Skin of body (tissue), 2 donors: ENCODE measurements around the gene MTG2. TPM values are rescaled to one million over a fixed set of nuclear protein-coding genes. Genes with fewer than 3 reads are reported as not detected.

ENCODE experiments used
- DNase-seq: peaks from one replicate; lab custom pipeline; 2025; lab: John Stamatoyannopoulos, UW
- total RNA-seq: library from RNA; depleted of rRNA; stranded (reverse); fragments of >200 nt; gene quantifications from one replicate; pipeline ENCODE4 v1.2.3, GENCODE V29; 2014

MTG2 gene
- total RNA-seq, 1 donor from 2014 or later = 11.7 TPM

DNA sequence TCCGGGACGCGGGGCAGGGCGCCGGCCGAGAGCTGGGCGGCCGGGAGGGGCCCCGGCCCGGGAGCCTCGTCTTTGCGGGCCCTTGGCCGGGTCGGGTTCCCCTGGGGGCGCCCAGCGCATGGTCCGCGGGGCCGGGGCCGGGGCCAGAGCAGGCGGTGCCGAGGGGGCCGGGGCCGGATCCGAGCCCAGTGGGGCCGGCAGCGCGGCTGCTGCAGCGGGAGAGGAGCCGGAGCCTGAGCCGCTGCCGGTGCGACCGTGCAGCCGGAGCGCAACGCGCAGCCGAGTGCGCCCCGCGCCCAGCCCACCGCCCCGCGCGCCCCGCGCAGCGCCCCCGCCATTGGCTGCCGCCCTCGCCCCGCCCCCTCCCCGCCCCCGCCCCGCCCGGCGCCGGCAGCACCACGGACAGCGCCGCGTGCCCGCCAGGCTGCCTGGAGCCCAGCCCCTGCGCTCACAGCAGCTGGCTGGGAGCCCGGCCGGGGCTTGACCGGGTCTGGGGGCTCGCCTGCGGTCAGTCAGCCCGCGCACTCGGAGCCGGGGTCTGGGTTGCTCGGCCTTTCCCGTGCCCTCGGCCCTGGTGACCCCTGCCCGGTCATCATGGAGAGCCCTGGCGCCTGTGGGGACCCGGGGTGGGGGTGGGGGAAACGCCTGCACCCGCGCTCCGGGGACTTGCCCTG, 37.3 kb downstream of the MTG2 start, which contains the start of gene HRH3:
Gene HRH3, minus strand, starts transcription at position 287 of the 674 bp plus-strand sequence. CDS start 308 bp downstream, outside the sequence.
- peak; percentile 1 for DNase-seq

DNA sequence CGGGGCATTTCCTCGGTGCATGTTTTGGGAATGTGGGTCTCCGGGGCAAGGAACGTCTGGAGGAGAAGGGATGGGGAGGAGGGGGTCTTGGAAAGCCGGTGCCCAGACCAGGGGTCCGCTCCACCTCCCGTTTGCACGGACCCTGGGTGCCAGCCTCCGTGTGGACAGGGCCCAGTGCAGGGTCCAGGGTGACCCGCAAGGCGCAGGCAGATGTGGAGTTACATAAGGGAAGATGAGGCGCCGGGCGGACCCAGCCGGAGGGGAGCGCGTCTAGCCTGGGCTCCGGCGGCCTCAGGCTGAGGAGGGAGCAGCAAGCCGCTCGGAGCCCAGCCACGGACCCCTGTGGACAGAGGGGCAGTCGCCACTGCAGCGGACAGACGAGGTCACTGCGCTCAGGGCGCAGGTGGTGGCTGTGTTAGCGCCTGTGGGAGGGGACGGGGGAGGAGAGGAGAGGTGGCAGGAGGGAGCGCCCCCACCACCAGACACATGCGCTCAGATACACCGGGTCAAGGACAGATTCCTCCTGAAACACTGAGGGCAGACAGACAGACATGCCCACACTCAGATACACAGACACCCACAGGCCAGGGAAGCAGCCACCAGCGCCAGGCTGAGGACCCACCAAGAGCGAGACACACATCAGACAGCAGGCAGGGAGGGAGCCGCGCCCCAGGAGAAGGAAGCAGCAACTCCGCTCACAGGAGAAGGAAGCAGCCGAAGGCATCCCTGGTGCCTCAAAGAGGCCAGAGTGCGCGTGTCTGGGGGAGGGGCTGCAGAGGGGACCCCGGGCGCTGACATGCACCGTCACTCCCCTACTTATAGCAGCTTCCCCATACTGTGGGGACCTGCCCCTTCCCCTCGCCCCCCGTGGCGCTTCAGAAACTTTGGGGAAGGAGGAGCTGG, 38.1 kb downstream of the MTG2 start:
- DNase-seq = no peak

DNA sequence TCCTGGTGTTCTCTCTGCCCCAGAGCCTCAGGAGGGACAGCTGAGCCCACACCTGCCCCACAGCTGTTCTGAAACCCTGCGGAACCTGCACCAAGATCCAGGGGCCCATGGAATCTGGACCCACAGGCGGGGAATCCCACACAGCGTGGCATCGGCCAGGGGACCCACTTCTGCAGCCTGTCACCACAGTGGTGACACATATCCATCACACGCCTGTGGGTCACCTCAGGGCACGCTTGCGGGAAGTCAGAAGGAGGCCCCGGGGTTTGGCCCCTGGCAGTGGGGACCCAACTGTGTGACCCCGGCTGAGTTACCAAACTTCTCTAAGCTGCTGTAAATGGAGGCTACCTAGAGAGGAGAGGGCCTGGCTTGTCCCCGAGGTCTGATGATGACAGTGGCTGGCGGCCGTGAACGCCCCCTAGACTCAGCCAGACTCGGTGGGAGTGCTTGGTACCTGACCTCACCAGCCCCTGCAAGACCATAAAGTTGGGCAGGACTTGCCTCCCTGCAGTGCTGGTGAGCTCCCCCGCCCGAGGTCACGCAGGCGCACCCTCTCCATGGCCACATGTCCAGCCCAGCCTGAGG, 39.5 kb downstream of the MTG2 start:
- no peak for DNase-seq

DNA sequence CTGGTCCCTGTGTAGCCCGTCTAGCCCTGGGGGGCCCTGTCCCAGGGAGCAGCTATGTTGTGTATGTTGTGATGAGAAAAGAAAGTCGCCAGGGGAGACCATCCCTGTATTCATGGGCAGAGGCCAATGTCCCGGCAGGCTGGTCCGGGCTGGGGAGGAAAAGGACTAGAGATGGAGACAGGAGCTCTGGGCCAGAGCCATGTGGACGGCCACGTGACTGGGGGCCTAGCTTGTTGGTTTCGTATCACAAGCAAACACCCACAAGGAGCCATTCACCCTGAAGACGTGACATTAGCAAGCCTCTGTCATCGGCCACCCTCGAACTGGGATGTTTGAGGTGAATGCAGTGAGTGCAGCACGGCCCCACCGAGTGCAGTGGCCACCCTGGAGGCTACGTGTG, 40.1 kb downstream of the MTG2 start:
- no peak for DNase-seq

DNA sequence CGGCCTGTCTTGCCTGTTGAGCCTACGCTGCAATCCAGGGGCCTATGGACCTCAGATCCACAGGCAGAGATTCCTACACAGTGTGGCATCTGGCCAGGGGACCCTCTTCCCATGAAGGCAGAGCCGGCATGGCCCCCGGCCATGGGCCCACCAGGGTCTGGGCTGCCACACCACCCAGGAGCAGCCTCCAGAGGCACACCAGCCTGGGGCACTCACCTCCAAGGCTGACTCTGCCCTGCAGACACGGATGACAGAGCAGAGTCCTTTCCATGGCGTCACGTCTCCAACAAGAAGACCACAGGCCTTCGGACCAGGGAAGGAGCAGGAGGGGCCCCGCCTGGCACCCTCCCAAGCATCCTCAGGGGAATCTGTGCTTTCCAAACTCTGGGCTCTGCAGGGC, 40.7 kb downstream of the MTG2 start:
- DNase-seq = no peak

DNA sequence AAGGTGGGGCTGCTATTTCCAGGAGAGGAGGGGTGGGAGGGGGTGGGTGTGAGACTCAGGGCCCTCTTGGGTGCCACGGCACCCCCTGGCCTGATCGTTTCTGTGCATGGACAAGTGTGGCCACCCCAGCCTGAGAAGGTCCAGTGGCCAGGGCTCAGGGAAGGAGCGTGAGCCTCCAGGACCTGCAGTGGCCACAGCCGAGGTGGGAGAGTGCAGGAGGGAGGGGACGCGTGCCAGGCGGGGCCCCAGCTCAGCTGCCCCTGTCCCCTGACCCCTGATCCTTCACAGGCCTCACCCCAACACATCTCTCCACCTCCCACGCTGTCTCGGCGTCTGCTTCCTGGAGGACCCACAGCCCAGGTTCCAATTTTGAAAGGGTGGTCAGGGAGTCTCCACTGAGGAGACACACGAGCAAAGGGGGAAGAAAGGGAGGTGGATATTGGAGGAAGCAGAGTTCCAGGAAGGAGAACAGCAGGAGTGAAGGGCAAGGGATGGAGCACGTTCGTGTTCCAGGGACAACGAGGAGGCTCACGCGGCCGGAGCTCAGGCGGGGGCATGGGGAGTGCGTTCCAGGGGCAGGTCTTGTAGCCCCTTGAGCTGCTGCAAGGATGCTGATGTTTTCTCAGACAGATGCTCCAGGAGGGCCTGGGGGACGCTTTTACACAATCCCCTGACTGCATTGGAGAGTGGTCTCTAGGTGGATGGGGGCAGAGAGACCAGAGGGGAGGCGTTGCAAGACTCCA, 41.5 kb downstream of the MTG2 start:
- DNase-seq = no peak

DNA sequence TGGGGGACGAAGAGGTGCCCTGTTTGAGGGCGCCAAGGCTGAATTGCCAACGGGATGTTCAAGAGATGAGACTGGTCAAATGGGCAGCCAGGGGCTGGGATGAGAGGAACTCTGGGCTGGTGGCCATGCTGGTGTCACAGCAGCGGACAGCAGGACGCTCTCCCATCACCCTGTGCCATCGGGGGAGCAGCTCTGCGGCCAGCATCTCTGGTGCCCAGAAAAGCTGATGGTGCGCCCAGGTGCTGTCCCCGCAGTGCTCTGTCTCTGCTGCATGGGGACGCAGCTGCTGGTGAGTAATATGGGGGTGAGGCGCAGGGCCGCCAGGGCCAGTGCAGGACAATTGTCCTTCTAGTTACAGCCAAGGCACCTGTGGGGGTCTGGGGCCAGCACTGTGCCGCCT, 42.2 kb downstream of the MTG2 start:
- DNase-seq = no peak

DNA sequence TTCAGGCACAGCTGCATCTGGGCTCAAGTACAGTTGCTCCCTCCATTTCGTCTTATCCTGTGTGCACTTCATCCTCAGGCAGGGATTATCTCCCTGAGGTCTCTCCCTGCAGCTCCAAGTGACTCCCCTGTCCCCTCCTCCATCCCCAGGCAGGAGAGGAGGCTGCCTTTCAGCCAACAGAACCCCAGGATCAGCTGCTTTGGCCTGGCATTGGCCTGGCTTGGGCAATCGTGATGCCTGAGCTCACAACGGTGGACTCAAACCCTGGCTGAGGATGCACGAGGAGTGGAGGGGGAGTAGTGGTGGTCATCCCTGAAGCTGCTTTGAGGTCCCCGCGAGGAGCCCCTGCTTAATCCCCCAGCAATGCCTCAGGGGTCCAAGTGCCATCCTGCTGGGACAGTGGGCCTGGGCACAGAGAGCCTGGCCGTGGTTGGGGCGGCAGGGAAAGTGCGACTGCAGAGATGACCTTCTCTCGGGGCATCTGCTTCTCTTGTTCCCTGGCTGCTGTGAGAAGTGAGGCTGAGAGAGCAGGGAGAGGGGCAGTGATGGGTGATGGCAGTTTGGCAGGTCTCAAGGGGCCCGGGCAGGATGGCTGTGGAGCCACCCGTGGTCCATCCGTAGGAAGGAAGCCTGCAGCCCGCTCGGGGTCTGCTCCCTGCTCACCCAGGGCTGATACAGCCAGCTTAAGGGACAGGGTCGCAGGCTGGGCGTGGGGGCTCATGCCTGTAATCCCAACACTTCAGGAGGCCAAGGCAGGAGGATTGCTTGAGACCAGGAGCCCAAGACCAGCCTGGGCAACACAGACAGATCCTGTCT, 43.2 kb downstream of the MTG2 start:
- no peak for DNase-seq

DNA sequence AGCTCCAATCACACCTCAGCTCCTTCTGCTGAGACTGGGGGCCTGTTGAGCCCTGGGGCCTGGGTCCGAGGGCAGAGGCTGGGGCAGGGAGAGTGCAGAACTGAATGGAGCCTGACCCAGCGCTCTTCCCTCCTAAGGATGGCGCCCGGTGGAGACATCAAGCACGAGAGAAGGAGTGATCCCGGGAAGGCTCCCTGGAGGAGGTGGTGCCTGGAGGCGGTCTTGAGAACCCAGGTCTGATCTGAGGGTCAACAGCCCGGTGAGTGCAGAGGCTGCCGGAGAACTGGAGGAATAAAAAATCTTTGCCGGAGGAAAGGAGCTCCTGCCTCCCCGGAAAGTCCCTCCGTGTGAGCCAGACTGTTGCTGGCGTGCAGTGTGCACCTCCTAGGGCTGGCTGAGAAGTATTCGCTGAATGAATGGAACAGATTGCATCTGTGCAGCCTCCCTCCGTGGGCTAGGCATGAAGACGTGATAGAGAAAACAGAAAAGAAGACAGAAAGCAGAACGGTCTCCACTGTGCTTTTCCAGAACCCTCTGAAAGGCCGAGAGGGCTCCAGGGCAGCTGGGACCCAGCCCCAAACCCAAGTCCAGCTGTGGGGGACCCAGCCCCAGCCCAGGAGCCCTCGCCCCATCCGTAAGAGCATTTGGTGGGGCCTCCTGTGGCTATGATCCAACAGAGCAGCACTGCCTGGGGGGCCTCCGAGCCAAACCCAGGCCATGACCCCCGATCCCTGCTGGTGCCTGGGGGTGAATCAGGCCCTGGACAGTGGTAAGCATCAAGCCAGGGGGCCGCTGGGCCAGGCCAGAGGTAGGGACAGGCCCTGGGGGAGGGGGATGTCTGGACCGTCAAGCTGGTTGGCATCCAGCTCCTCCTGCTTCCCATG, 44.1 kb downstream of the MTG2 start:
- no peak for DNase-seq

DNA sequence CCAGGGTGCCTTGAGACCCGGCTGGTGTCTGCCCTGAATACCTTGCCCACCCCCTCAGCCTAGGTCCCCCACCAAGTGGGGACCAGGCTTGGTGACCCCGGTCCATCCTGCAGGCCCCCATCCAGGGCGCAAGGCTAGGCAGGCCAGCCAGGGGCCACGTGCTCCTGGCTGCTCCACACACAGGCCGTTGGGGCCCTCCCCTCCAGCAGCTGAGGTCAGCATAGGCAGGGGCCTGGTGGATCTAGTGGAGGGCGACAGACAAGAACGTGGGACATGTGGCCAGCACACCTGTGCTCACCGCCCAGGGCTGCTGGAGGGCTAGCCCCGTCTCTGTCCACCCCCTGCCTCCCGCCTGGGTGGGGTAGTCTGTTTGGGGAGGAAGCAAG, 44.8 kb downstream of the MTG2 start:
- DNase-seq = no peak

DNA sequence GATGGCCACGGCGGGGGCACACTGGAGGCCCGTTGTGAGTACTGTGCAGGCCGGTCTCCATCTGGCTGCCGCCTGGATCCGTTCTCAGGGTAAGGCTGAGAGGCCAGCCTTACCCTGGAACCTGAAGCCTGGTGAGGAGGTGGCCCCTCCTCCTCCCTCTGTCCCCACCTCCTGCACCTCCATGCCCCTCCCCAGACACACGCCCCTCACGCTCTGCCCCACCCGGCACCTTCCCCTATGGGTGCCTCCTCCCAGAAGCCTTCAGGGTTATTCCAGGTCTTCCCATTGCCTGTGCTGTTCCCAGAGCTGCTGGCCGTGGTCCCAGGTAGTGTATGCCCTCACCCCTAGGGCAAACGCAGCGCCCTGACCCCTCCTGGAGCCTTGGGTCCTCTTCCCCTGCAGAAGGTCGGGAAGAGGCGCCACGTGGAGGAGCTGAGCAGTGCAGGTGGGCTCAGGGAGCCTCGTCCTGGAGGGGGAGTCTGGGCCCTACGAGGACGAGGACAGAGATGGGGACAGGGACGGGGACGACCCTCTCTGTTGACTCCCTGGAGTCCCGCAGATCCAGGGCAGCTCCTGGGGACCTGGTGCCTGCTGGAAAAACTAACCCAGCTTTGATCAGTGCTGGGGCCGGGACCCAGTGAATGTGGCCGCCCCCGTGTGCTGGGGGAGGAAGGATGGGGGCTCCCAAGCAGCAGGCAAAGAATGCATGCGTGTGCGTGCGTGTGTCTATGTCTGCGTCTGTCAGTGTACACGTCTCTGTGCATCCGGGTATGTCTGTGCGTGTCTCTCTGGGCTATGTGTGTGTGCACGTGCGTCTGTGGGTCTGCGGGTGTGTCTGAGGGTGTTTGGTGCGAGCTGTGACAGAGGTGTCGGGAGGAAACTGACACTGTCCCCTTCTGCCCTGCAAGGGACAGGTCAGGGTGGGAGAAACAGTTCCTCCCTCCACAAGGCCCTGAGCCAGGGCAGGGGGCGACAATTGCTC, 45.4 kb downstream of the MTG2 start:
- no peak for DNase-seq

DNA sequence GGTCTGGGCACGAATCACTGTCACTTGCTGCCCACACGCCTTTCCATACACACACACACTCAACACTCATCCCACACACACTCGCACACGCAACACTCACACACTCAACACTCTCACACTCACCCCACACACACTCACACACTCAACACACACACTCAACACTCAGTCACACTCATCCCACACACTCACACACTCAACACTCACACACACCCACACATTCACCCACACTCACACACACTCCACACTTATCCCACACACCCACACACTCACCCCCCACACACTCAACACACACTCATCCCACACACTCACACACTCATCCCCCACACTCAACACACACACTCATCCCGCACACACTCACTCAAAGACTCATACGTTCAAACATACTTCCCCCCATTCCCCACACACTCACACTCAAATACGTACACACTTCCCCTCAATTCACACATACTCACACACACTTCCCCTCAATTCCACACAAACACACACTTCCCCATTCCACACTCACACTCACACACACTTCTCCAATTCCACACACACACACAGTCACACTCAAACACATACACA, 46.2 kb downstream of the MTG2 start:
- DNase-seq = no peak

DNA sequence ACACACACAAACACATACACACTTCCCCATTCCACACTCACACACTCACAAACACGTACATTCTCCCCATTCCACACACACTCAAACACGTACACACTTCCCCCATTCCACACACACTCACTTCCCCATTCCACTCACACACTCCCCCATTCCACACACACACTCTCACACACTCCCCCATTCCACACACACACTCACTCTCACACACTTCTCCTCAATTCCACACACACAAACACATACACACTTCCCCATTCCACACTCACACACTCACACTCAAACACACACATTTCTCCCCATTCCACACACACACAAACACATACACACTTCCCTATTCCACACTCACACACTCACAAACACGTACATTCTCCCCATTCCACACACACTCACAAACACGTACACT, 46.8 kb downstream of the MTG2 start:
- no peak for DNase-seq

DNA sequence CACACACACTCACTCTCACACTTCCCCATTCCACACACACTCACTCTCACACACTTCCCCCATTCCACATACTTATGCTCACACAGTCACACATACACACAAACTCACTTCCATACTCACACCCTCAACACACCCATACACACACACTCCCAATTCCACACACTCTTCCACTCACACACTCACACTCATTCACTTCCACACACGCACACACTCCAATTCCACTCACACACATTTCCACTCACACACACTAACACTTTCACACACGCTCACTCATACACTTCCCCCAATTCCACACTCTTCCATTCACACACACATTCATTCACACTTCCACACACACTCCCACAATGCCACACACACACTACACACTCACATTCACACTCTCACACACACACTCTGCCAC, 47.4 kb downstream of the MTG2 start:
- no peak for DNase-seq

DNA sequence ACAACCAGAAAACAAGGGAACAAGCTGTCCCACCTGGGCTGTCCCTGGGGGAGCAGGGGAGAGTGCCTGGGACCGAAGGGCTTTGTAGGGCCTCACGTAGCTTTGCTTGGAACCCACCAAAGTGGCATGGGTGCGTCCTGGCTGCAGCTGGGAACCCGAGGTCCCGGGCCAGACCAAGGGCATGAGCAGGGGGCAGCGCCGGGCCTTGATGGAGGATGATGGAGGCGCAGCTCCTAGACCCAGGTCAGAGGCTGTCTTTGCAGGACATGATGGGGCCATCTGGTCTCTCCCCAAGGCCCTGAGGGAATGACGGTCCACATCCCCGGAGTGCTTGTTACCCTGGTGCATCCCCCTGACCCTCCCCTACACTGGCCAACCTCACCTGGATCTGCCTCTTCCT, 47.9 kb downstream of the MTG2 start:
- no peak for DNase-seq

DNA sequence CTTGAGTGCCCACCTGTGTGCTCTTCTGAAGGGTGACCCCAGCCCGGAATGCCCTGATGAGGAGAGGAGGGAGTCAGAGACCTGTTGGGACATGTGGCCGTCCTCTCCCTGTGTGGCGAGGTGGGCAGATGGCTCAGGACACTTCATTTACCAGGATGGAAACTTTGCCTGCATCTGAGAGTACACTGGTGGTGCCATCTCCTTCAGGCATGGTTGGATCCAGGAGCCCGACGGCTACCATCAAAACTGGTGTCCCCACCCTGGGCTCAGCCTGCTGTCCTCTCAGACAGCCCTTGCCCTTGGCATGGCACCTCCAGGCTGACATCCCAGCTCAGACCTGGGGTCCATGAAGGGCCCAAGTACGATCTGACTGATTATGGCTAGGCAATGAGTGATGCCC, 48.5 kb downstream of the MTG2 start:
- no peak for DNase-seq

DNA sequence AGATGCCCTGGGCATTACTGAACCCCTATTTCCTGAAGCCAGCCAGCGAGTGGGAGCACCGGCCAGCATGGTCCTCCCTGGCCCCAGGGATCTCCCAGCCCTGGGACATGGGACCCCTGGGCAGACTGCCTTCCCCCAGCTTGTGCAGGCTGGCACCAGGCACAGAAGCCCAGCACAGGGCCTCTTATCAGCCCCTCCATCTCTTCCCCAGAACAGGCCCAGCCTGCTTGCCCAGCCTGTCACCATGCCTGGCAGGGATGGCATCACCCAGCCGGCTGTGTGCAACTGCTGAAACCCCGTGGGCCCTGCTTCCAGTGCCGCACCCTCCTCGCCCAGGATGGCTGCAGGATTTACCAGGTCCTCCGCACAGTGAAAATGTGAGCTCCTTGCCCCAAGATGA, 49.4 kb downstream of the MTG2 start:
- no peak for DNase-seq
